HUES48 (cell line): ENCODE data around the gene ZCCHC14.
"Not testable (repeated sequence)": the region's sequence is repeated elsewhere in the genome, so short reads cannot be mapped to it uniquely, and the experiment has no call there.

Experiments used
- H3K27ac ChIP-seq: one replicate; pipeline ENCODE4 v1.7.0; 2013; ENCODE audit warnings: low read depth, low read length, inconsistent platforms
- H3K27me3 ChIP-seq: 2 replicates; pipeline ENCODE4 v1.6.1; 2013; ENCODE audit warnings: mild to moderate bottlenecking, low read length; ENCODE audit not compliant: control insufficient read depth, insufficient read depth
- H3K36me3 ChIP-seq: 2 replicates; pipeline ENCODE4 v1.6.1; 2013; ENCODE audit warnings: low read length; ENCODE audit not compliant: control insufficient read depth, insufficient read depth
- H3K4me1 ChIP-seq: 2 replicates; pipeline ENCODE4 v1.6.1; 2013; ENCODE audit warnings: mild to moderate bottlenecking, low read length; ENCODE audit not compliant: control insufficient read depth, insufficient read depth
- H3K4me3 ChIP-seq: 2 replicates; pipeline ENCODE4 v1.5.1; 2013; ENCODE audit warnings: mild to moderate bottlenecking, low read depth, low read length
- H3K9ac ChIP-seq: 2 replicates; pipeline ENCODE4 v1.6.1; 2013; ENCODE audit warnings: mild to moderate bottlenecking, low read depth, low read length, moderate library complexity
- H3K9me3 ChIP-seq: 2 replicates; pipeline ENCODE4 v1.6.1; 2013; ENCODE audit warnings: low read length; ENCODE audit not compliant: control insufficient read depth, insufficient read depth

Gene ZCCHC14

DNA sequence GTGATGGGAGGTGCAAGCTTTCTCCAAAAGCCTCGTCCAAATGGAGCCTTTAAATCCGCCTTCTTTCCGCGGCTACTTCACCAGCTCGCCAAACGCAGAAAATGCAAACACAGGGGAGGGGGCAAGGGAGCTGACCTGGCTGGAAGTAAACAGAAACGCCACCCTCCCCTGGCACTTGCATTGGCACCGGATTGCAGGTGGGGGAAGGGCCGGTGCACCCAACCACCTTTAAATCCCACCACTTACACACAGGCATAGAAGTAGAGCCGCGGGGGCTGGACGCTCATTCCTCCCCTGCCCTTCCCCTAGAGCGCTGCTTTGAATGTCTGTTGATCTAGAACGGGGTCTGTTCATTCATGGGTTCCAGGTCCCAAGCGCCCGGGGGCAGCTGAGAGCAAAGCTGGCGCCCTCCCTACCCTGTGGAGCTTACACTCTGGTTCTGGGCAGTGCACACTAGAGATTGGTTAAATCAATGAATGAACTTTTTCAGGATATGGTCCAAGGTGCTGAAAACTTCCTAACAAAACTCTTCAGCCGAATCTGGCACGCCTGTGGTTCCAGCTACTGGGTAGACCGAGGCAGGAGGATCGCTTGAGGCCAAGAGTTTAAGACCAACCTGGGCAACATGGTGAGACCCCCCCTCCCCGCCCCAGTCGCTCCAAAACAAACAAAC, 920 bp upstream of the ZCCHC14 start:
- Histone ChIP-seq H3K9ac (no peak overlapping the region), H3K27ac (no peak overlapping the region), H3K27me3 (no peaks in the 10 kb centered on the region; the same call in 1 of the 2 replicates), H3K9me3 (no peaks in the 10 kb centered on the region), H3K36me3 (no peaks in the 10 kb centered on the region), H3K4me3 (peak overlapping the region; percentile 61), H3K4me1 (peaks cover 16% of the 10 kb centered on the region; the same call in 1 of the 2 replicates)

DNA sequence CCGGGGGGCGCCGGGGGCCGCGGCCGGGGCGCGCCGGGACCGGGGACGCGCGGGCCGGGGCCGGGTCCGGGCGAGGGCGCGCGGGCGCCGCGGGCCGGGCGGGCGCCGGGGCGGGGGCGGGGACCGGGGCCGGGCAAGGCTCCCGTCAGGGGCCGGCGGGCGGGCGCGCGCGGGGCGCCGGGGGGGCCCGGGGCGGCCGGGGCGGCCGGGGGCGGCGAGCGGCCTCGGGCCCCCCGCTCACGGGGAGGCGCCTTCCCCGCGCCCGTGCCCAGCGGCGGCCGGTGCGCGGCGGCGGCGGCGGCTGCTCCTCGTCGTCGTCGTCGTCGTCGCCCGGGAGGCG, 563 bp downstream of the ZCCHC14 start:
- Histone ChIP-seq H3K36me3 (no peaks in the 10 kb centered on the region), H3K27me3 (no peaks in the 10 kb centered on the region; the same call in 1 of the 2 replicates), H3K9ac (no peak overlapping the region), H3K4me3 (peak overlapping the region; percentile 61; the same call in 1 of the 2 replicates), H3K27ac (no peak overlapping the region), H3K9me3 (no peaks in the 10 kb centered on the region), H3K4me1 (peaks cover 24% of the 10 kb centered on the region)

DNA sequence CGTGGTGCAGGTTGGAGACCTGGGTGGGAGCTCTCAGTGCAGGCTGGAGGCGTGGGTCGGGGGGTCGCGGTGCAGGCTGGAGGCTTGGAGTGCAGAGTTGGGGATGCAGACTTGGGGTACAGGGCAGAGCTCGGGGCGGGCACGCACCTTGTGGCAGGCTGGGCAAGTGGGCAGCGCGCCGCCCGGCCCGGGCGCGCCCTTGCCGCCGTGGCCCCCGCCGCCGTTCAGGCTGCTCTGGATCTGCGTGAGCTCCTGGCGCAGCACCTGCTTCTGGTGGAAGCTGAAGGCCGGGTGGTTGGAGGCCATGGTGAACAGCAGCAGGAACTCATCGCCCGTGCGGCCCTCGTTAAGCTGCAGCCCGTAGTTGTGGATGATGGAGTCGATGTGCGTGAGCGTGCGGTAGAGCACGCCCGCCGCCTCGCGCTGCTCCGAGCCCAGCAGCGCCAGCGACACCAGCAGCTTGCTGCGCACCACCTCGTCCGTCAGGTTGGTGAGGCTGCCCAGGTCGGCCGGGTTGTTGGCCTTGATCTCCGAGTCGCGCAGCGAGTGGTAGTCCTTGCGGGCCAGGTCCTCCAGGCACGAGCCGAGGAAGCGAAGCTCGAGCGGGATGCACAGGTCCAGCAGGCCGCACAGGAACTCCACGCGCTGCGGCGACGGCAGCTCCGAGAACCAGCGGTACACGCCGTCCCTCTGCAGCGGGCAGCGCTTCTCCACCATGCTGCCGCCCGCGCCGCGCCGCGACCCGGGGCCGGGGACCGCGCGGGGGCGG, 1.1 kb downstream of the ZCCHC14 start:
- Histone ChIP-seq H3K36me3 (no peaks in the 10 kb centered on the region), H3K9ac (no peak overlapping the region), H3K4me3 (peak overlapping the region; percentile 64), H3K27me3 (no peaks in the 10 kb centered on the region; the same call in 1 of the 2 replicates), H3K4me1 (peaks cover 24% of the 10 kb centered on the region), H3K27ac (no peak overlapping the region), H3K9me3 (no peaks in the 10 kb centered on the region)

DNA sequence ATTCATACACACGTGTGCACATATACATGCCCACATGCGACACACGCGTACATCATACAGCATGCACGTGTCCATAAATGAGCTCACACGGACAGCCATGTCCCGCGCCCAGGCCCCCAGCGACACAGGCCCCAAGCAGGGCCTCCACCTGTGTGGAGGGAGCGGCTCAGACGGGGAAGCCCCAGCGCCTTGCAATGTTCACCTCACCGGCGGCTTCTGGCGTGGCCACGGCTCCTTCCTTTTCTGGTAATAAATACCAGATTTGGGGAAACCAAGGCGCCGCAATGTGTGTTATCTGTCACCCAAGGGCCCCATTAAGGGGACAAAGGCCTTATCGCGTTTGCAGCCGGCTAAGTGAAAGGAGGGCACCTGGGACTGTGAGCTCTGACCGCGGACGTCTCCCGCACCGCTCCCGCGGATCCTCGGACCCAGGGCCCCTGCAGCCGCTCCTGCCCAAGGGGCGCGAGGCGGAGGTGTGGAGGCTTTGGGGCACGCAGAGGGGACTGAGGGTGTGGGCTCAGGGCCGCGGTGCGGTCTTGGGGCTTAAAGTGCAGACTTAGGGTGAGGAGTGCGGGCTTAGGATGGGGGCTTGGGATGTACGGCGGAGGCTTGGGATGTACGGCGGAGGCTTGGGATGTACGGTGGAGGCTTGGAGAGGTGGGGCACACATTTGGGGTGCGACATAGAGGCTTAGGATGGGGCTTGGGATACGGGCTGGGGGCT, 1.9 kb downstream of the ZCCHC14 start:
- H3K36me3 ChIP-seq, H3K9ac ChIP-seq, H3K9me3 ChIP-seq, H3K27me3 ChIP-seq, H3K27ac ChIP-seq: not testable (repeated sequence)
- Histone ChIP-seq H3K4me3 (peak overlapping the region; percentile 64), H3K4me1 (peaks cover 24% of the 10 kb centered on the region)

DNA sequence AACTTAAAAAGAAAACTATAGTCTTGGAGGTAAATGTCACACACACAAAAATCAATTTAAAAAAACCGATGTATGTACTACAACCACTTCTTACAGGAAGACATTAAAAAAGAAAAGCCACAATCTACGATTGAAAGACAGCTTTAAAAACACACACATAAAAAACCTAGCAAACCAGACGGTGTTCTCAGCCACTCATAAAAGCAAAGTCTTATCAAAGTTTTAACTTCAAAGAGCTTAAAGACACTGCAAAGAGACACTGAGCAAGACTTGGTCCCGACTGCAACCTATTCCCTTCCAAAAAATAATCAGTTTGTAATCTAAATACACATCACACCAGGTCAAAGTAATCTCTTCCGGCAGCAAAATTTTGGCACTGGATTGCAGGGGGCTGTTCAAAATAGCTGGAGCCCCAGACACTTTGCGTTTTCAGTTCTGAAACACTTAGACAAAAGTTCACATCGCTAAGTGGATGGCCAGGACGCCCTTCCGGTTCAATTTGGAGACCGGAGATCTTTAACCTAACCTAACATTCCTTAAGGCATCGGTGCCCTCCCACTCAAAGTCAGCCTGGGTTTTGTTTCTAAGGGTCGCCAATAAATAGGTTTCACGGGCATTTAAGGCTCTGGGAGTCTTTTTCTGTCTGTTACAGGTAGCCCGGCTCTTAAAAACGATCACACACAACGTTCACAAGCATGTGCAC, 2.6 kb downstream of the ZCCHC14 start:
- H3K4me1 ChIP-seq, result peaks cover 24% of the 10 kb centered on the region
- peak overlapping the region; percentile 64 for H3K4me3 ChIP-seq
- no peak overlapping the region; the same call in 1 of the 2 replicates for H3K9ac ChIP-seq

DNA sequence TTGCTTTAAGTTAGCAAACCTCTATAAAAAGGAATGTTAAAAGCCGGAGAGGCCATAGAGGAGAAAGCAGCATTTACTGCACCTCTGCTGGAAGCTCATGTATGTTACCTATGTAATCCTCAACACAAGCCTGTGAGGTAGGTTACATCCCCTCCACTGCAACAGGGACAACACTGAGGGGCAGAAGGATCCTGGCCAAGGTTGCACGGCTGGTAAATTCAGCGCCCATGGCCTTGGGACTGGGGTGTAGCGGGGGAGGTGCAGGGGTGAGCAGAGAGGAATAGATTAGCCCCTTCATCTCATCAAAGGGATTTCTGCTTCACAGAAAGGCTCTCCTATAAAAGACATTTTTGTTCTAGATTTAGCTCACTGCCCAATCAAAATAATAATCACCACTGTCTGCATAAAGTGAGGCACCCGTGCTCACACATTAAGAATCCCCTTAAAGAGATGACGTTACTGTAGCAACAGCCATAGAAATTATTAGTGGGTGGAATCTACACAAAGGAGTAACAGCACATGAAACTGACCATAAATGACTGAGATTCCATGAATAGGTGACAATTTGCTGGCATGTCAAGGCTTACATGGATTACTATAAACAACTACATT, 3.3 kb downstream of the ZCCHC14 start:
- Histone ChIP-seq H3K4me3 (no peak overlapping the region), H3K27me3 (no peaks in the 10 kb centered on the region; the same call in 1 of the 2 replicates), H3K9ac (no peak overlapping the region), H3K4me1 (peaks cover 24% of the 10 kb centered on the region), H3K9me3 (no peaks in the 10 kb centered on the region), H3K27ac (no peak overlapping the region), H3K36me3 (no peaks in the 10 kb centered on the region)

More for the DNA sequence above, 2.6 kb downstream of the ZCCHC14 start:
- Histone ChIP-seq H3K36me3 (no peaks in the 10 kb centered on the region), H3K27ac (no peak overlapping the region), H3K27me3 (no peaks in the 10 kb centered on the region; the same call in 1 of the 2 replicates), H3K9me3 (no peaks in the 10 kb centered on the region)

DNA sequence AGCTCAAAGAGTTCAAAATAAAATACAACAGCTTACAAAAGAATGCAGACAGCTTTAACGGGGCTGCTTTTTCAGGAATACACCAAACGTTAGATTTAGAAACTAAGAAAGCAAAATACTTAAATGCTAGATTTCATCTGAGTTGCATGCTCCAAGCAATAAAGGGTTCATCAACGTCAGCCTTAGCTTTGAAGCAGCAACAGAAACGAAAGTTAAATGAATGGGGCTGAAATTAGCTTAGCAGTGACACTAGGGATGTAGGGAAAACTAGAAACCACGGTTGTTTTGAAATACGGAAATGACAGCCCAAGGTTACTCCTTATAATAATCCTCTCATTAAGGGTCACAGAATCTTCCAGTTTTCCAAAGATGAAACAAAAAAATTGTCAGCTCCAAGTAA, 3.9 kb downstream of the ZCCHC14 start:
- not testable (repeated sequence) for H3K4me3 ChIP-seq, H3K9ac ChIP-seq

DNA sequence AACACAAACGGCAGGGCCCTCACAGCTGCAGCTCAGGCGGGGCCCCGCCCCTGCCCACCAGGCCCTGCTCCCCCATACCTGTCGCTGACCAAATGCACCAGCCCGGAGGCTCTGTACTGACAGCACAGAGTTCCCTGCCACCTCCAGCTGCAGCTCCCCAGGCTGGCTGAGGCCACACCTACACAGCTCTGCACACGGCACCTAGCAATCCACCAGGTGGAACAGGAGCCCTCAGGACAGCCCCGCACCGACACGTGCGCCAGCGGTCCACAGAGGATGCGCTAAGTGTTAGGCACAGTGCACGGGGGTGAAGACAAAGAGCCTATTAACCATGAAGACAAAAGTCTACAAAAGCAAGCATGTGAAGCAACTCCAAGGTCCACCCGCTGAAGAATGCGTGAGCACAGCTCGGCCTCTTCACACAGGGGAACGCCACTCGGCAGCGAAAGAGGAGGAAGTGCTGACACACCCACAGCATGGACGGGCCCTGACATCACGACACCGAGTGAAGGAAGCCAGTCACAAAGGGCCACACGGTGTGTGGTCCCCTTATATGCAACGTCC, 5.4 kb downstream of the ZCCHC14 start:
- Histone ChIP-seq H3K4me3 (peak overlapping the region; percentile 55), H3K4me1 (peaks cover 24% of the 10 kb centered on the region), H3K27me3 (no peaks in the 10 kb centered on the region; the same call in 1 of the 2 replicates), H3K36me3 (peaks cover 5% of the 10 kb centered on the region; the same call in 1 of the 2 replicates), H3K27ac (no peak overlapping the region), H3K9ac (no peak overlapping the region), H3K9me3 (no peaks in the 10 kb centered on the region)

More for the DNA sequence above, 3.9 kb downstream of the ZCCHC14 start:
- not testable (repeated sequence) for H3K27me3 ChIP-seq, H3K9me3 ChIP-seq, H3K36me3 ChIP-seq, H3K27ac ChIP-seq
- H3K4me1 ChIP-seq, result peaks cover 24% of the 10 kb centered on the region

DNA sequence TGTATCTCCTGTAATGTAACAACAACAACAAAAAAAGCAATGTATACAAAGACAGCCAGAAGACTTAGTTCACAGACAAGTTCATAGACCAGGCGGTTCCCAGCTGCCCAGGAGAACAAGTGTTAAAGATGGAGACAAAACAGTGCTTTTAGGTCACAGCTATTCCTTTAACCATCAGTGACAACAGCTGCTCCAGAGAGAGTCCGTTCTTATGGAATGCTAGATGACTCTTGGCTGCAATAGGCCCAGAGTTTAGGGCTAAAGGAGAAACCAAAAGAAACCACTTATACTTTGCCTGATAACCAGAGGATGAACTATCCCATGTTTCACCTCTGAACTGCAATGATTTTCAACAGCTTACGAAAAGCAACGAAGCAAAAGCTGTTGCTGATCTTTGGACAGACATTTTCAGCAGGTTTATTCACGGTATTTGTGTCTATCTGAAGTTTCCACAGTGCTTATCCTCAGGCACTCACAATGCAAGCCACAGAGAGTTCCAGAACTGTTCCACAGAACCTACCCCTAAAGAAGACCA, 6.0 kb downstream of the ZCCHC14 start:
- Histone ChIP-seq H3K9me3 (no peaks in the 10 kb centered on the region), H3K9ac (no peak overlapping the region), H3K27me3 (no peaks in the 10 kb centered on the region; the same call in 1 of the 2 replicates), H3K4me3 (no peak overlapping the region), H3K36me3 (peaks cover 5% of the 10 kb centered on the region; the same call in 1 of the 2 replicates), H3K4me1 (peaks cover 24% of the 10 kb centered on the region), H3K27ac (no peak overlapping the region)

DNA sequence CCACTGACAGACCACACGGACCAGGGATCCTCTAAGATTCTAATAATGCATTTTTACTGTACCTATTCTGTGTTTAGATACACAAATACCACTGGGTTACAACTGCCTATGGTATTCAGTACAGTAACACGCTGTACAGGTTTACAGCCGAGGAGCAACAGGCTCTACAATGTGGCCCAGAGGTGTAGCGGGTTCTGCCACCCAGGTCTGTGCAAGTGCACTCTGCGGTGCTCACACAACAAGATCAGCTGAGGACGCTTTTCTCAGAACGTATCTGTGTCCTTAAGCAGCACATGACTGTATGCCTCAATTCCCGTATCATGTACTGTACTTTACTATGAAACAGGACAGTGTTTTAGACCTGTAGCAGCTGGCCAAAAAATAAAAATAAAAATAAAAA, 6.5 kb downstream of the ZCCHC14 start:
- Histone ChIP-seq H3K9ac (no peak overlapping the region), H3K36me3 (peaks cover 5% of the 10 kb centered on the region; the same call in 1 of the 2 replicates), H3K27ac (no peak overlapping the region), H3K4me1 (peaks cover 21% of the 10 kb centered on the region), H3K9me3 (no peaks in the 10 kb centered on the region), H3K4me3 (no peak overlapping the region), H3K27me3 (no peaks in the 10 kb centered on the region; the same call in 1 of the 2 replicates)
